T-helper 2 cell treated with Interferon-gamma antibody and Interleukin-4, amounts not matched to agents 100 ng/mL and 5 ng/mL, for 36 hours (primary cell): Measurements from ENCODE around the gene RIMBP2. TPM values are rescaled to one million over a fixed set of nuclear protein-coding genes. Genes with fewer than 3 reads are reported as not detected.

Experiments
- intact Hi-C: fragments of 100-400 bp; cut with micrococcal nuclease; formaldehyde crosslinking; loops from one replicate; pipeline ENCODE4 v1.15.1; 2023
- total RNA-seq: library from RNA; stranded (reverse); gene quantifications from 2 replicates; pipeline ENCODE4 v1.2.3, GENCODE V29; 2022

RIMBP2 gene
- total RNA-seq, 1 donor from 2014 or later: not detected

DNA sequence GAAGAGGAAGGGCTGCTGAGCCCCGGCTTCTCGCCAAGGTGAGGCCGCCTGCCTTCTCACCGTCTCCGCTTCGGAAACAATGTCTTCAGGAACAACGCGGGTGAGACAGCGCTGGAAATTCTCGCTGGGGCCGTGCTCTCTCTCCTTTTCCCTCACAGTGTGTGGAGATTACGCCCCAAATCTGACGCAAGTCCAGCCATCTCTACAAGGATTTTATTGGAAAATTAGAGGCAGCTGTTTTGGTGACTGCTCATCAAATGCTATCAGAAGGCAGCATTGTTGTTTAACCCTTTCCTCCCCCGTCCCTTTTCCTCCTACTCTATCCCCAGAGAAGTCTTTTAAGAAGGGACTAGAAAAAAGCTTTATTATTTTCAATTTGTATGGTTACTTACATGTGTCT is 324.9 kb downstream of the RIMBP2 start:
- intact Hi-C loops: no loop called here

- intact Hi-C loops: no loop called here
Measured at GRCh38 chr12:130385193-130385592, 330.9 kb downstream of the RIMBP2 start.

- intact Hi-C loops: no loop called here
Measured at GRCh38 chr12:130384234-130384633, 331.9 kb downstream of the RIMBP2 start.

DNA sequence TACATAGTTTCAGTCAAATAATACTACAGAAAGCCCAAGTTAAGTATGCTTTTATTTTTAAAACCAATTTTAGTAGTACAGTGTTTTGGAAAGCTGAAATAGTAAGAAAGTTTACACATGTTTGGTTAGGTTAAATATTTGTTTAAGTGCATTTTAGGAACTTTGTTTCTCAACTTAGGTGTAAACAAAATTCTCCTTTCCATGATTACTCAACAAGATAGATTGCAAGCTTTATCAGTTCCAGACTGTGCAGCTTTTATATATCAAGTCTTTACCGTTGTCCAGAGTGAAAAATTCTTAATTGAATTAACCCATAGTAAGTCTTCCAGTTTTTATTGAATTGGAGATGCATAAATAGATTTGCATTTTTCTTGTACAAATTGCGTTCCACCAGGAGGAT is 333.3 kb downstream of the RIMBP2 start:
- intact Hi-C loops: no loop called here

DNA sequence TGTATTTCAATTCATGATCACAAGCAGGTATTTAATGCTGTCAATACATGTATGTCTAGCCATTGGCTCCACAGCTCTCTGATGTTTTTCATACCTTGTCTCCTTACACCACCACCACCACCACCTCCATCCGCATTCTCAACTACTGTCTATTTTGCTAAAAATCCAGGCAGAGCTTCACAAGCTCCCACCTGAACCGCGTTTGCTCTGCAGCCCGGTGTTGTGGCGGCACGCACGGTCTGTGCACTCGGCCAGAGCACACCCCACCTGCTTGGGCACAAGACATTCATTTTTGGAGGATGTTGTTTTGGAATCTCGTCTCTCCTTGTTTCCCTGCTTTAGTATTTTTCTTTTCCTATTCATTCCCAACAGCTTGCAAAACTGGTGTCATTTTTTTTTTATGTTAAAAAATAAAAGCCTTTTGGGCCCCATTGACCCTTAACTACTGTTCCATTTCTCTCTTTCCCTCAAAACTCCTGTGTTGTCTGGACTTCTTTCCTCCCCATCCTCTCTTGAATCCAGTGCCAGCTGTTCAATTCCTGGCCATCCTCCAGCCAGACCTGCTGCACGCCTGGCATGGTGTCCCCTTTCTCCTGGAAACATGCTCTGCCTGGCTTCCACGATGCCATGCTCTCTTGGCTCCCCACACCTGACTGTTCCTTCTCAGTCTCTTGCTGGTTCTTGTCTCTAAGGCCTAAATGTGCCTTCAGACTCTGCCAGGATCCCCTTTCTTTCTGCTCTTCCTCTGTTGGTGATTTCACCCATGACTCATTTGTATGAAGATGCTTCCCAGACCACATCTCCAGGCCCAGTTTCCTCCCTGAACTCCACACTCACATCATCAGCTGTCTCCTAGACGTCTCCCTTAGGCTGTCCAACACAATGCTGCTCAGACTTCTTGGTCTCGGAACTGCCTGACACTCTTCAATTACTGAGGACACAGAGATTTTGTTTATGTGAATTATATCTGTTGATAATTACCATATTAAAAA is 340.5 kb downstream of the RIMBP2 start:
- intact Hi-C loops: no loop called here

DNA sequence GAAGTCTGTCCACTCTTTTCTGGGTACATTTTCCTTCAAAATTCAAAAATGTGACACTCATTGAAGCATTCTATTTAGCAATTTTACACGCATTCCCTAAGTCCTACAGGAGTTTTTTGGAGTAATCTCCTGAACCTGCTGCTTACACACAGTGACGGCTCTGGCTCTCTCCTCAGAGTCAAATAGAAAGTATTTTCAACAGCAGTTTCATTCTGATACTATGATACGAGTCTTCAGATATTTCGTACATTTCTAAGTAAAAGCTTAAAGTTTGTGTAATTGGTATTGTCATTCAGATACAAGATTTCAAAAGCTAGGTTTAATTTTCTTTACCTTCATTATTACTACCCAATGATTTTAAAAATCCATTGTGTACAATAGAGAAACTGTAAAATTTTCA is 342.0 kb downstream of the RIMBP2 start:
- intact Hi-C loops: no loop called here

- intact Hi-C loops: no loop called here
Measured at GRCh38 chr12:130372936-130373335, 343.2 kb downstream of the RIMBP2 start.

DNA sequence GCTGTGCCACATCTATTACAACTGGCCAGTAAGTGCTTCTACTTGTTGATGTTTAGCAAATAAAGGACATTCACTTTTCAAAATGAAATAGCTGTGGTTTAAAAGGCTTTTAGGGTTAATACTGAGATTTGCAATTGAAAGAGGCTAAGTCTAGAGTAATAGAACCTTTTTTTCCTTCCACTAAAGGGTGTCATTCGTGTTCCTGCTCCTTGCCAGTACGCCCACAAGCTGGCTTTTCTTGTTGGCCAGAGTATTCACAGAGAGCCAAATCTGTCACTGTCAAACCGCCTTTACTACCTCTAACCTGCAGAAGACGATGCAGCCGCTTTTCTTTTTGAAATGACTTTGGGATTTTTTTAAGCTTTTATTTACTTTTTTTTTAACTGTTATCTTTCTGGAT is 344.8 kb downstream of the RIMBP2 start:
- intact Hi-C loops: no loop called here

- intact Hi-C loops: no loop called here
Measured at GRCh38 chr12:130369816-130370215, 346.3 kb downstream of the RIMBP2 start.

GRCh38 chr12:130367523-130367922 is 348.6 kb downstream of the RIMBP2 start:
- intact Hi-C loops: no loop called here

GRCh38 chr12:130367003-130367402 is 349.1 kb downstream of the RIMBP2 start:
- intact Hi-C loops: no loop called here

DNA sequence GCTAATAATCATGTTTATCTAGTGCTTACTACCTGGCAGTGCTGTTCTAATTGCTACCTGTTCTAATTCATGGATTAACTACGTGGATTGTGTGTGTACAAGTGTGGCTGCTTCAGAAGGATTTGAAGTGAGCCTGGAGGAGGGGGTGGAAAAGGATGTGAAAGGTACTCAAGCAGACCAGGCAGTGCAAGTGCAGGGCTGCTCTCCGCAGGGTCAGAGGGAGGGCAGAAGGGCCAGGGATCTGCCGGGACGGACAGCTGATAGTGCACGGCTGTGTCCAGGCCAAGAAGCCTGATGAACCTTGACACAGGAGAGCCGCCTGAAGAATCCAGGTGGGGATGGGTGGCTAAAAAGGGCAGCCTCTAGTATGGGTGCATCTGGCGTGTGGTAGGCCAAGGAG is 349.9 kb downstream of the RIMBP2 start:
- intact Hi-C loops: no loop called here

DNA sequence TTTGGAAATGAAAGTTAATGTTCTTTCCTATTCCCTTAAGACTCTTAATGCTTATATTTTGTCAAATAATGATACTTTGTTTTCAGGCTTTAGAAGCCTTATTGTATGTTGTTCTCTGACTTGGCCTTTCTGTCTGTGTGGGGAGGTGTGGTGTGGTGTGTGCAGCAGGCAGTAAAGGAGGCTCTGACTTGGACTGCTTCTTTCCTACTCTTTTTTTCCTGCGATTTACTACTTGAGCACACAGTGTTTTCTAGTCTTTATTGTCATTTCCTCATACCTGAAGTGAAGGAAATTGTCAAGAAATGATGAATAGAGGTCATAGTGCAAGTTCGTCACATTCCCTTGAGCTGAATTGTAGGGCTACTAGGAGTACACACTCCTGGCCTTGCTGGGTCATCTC is 351.5 kb downstream of the RIMBP2 start:
- intact Hi-C loops: no loop called here

DNA sequence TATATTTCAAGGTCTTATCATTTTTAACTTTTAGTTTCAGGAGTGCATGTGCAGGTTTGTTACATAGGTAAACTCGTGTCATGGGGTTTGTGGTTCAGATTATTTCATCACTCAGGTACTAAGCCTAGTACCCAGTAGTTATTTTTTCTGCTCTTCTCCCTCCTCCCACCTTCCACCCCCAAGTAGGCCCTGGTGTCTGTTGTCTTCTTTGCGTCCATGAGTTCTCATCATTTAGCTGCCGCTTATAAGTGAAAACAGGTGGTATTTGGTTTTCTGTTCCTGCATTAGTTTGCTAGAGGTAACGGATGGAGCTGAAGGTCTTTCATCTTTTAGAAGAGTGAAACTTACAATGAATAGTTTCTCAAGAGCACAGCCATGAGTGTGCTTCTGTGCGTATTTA is 354.0 kb downstream of the RIMBP2 start:
- intact Hi-C loops: no loop called here

DNA sequence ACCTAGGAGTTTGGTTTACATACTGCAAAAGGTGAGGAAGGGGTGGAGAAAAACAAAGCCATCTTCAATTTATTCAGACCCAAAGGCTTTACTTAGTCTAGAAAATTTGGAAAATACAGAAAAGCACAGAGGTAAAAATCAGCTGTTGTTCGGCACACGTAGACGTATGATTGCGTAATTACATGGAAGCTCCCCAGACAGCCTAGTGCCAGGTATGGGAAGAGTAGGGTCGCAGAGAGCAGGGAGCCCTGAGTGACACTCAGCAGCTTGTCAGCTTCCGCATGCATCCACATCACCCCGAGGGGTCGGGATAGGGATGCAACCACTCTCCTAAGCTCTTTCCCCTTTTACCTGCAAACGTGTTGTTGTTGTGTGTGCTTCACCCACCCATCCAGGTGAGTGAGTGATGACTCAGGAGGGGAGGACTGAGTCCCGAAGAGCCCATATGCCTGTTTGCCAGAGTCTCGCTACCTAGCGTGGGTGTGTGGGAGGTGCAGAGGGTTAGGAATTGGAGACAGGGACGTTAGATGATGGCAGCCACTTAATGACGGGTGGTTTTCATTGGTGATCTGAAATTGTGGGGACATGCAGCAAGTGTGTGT is 358.3 kb downstream of the RIMBP2 start:
- intact Hi-C loops: no loop called here

- intact Hi-C loops: no loop called here
Measured at GRCh38 chr12:130357241-130357640, 358.9 kb downstream of the RIMBP2 start.

DNA sequence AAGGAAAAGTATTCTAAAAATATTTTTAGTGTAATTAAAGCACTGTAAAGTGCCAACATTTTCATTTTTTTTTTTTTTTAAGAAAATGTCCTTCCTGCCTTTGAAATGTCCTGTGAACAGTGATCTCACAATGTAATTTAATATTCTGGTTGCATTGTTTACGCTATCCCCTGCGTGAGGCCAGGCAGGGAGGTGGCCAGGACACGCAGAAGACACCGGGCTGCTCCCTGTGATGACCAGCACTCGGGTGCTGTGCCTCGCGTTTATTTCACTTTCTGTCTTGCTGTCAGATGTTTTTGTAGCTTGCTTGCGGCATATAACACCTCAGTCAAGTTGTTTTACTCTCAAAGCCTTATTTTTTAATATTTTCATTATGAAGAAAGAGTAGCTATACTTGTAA is 359.9 kb downstream of the RIMBP2 start:
- intact Hi-C loops: no loop called here

DNA sequence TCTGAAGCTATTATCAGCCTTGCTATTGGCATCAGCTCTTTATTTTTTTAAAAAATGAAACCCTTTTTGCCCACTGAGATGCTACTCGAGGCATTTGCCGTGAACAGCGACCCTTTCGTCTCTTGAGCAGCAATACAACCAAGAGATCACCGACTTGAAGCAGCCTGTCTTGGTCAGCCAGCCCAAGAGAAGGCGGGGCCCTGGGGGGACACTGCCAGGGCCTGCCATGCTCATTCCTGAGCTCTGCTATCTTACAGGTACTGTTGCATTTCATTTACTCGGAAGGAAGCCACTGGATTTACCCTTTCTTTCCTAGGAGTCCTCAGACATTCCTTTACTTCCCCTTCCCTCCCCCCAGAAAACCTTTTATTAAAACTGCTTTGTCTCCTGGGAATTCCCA is 361.7 kb downstream of the RIMBP2 start:
- intact Hi-C loops: no loop called here

- intact Hi-C loops: no loop called here
Measured at GRCh38 chr12:130353081-130353480, 363.0 kb downstream of the RIMBP2 start.

GRCh38 chr12:130351326-130351725 is 364.8 kb downstream of the RIMBP2 start:
- intact Hi-C loops: no loop called here

GRCh38 chr12:130350715-130351114 is 365.4 kb downstream of the RIMBP2 start:
- intact Hi-C loops: no loop called here

- intact Hi-C loops: no loop called here
Measured at GRCh38 chr12:130347588-130347987, 368.5 kb downstream of the RIMBP2 start.
